CD14-positive monocyte (primary cell): ENCODE measurements around the gene SLC9C1. TPM values are rescaled to one million over a fixed set of nuclear protein-coding genes. Genes with fewer than 3 reads are reported as not detected.

Experiments used
- DNase-seq, 3 donors: peaks; one replicate each; pipeline ENCODE4 v3.0.0-alpha.2; 2011 to 2022
- H2AFZ ChIP-seq: 2 replicates; pipeline ENCODE4 v1.6.0; 2012; ENCODE audit warnings: mild to moderate bottlenecking, low read depth, low read length, inconsistent platforms; ENCODE audit not compliant: insufficient read depth, poor library complexity, severe bottlenecking
- H3K27ac ChIP-seq, 2 donors: 1 replicate in 1 of 2; 2 replicates in 1 of 2; pipeline ENCODE4 v1.5.1; 2012 to 2013; ENCODE audit warnings: low read length in 2 of 2, control low read depth in 1 of 2, inconsistent platforms in 1 of 2, low read depth in 1 of 2, mild to moderate bottlenecking in 1 of 2
- H3K27me3 ChIP-seq, 2 donors: one replicate each; pipeline versions ENCODE4 v1.6.0 to v1.6.1; 2011 to 2013; ENCODE audit warnings: low read length in 2 of 2; ENCODE audit not compliant: control insufficient read depth in 2 of 2, insufficient read depth in 2 of 2
- H3K36me3 ChIP-seq, 2 donors: replicated peaks in 1 of 2; 1 replicate in 1 of 2; 2 replicates in 1 of 2; pipeline versions ENCODE4 v1.5.1 to v1.6.1; 2012 to 2013; ENCODE audit warnings: low read length in 2 of 2, control low read depth in 1 of 2, inconsistent platforms in 1 of 2, mild to moderate bottlenecking in 1 of 2; ENCODE audit not compliant: insufficient read depth in 2 of 2, control insufficient read depth in 1 of 2
- H3K4me1 ChIP-seq, 2 donors: 1 replicate in 1 of 2; 2 replicates in 1 of 2; pipeline versions ENCODE4 v1.5.1 to v1.6.1; 2012 to 2013; ENCODE audit warnings: low read length in 2 of 2, control low read depth in 1 of 2, inconsistent platforms in 1 of 2, mild to moderate bottlenecking in 1 of 2, moderate library complexity in 1 of 2; ENCODE audit not compliant: insufficient read depth in 2 of 2, control insufficient read depth in 1 of 2
- H3K4me2 ChIP-seq: replicated peaks from 2 replicates; pipeline ENCODE3; 2012; ENCODE audit warnings: low read length, moderate library complexity, mild to moderate bottlenecking; ENCODE audit not compliant: poor library complexity, severe bottlenecking; ENCODE audit errors: extremely low read depth
- H3K4me3 ChIP-seq, 3 experiments: fragments of 200-600 bp in 1 of 3; sonication (generic) in 1 of 3; replicated peaks in 1 of 3; 1 replicate in 2 of 3; 2 replicates in 1 of 3; pipeline ENCODE4 v1.5.1; 2011 to 2013; ENCODE audit warnings: low read length in 3 of 3, mild to moderate bottlenecking in 3 of 3, control low read depth in 2 of 3, low read depth in 2 of 3, inconsistent platforms in 1 of 3, moderate library complexity in 1 of 3
- H3K79me2 ChIP-seq: 2 replicates; pipeline ENCODE4 v1.6.0; 2012; ENCODE audit warnings: mild to moderate bottlenecking, control low read depth, inconsistent platforms, low read length, moderate library complexity; ENCODE audit not compliant: insufficient read depth
- H3K9ac ChIP-seq: 2 replicates; pipeline ENCODE4 v1.6.0; 2017; ENCODE audit warnings: low read length, mild to moderate bottlenecking; ENCODE audit not compliant: insufficient read depth, poor library complexity, severe bottlenecking
- H3K9me3 ChIP-seq, 2 donors: replicated peaks in 1 of 2; 1 replicate in 1 of 2; 2 replicates in 1 of 2; pipeline versions ENCODE4 v1.5.1 to v1.6.1; 2012 to 2013; ENCODE audit warnings: low read length in 2 of 2, control low read depth in 1 of 2; ENCODE audit not compliant: control insufficient read depth in 1 of 2, insufficient read depth in 1 of 2
- H4K20me1 ChIP-seq: 2 replicates; pipeline ENCODE4 v1.6.0; 2012; ENCODE audit warnings: mild to moderate bottlenecking, low read length, control low read depth, moderate library complexity; ENCODE audit not compliant: insufficient read depth
- H3K27ac Mint-ChIP-seq, 7 donors: one replicate each; pipeline ENCODE4 v1.8.0; 2020; ENCODE audit warnings: mild to moderate bottlenecking in 7 of 7, mixed read lengths in 7 of 7, moderate library complexity in 6 of 7, inconsistent platforms in 2 of 7
- H3K27me3 Mint-ChIP-seq, 3 donors: one replicate each; pipeline ENCODE4 v1.8.0; 2021 to 2022; ENCODE audit warnings: low read depth in 3 of 3, mild to moderate bottlenecking in 3 of 3, mixed read lengths in 3 of 3, moderate library complexity in 3 of 3, inconsistent platforms in 1 of 3
- H3K36me3 Mint-ChIP-seq, 2 donors: one replicate each; pipeline ENCODE4 v1.8.0; 2020; ENCODE audit warnings: mixed read lengths in 2 of 2, inconsistent platforms in 1 of 2, mild to moderate bottlenecking in 1 of 2
- H3K4me1 Mint-ChIP-seq: one replicate; pipeline ENCODE4 v1.8.0; 2020; ENCODE audit warnings: mild to moderate bottlenecking, mixed read lengths
- H3K4me3 Mint-ChIP-seq, 2 donors: one replicate each; pipeline ENCODE4 v1.8.0; 2020; ENCODE audit warnings: mild to moderate bottlenecking in 2 of 2, mixed read lengths in 2 of 2, moderate library complexity in 1 of 2
- H3K9me3 Mint-ChIP-seq, 7 donors: one replicate each; pipeline ENCODE4 v1.8.0; 2020 to 2022; ENCODE audit warnings: mixed read lengths in 7 of 7, mild to moderate bottlenecking in 6 of 7, moderate library complexity in 6 of 7, inconsistent platforms in 2 of 7
- WGBS: methylation state at CpG from one replicate; pipeline ENCODE4 v1.1.5; 2013; ENCODE audit warnings: missing lambda C conversion rate; ENCODE audit not compliant: insufficient coverage; 5-methylcytosine and 5-hydroxymethylcytosine counted together
- intact Hi-C, 2 donors: fragments of 100-400 bp; cut with micrococcal nuclease; formaldehyde crosslinking; loops; one replicate each; pipeline versions ENCODE4 v1.15.0 to v1.15.1; 2023
- polyA plus RNA-seq, 3 donors: library from polyadenylated mRNA; depleted of rRNA in 1 of 3; unstranded in 2 of 3; stranded (reverse) in 1 of 3; fragments of 300-500 nt in 2 of 3; fragments of >200 nt in 1 of 3; fragmentation: Illumina TruSeq in 2 of 3; gene quantifications; 1 replicate in 2 of 3; 2 replicates in 1 of 3; pipeline ENCODE4 v1.2.3, GENCODE V29; 2012 to 2021
- TF ChIP-seq, protein P1 (sequence below): fragments of 200-600 bp; IDR thresholded peaks from one replicate; pipeline ENCODE4 v1.8.0; 2022; ENCODE audit warnings: antibody characterized with exemption, mild to moderate bottlenecking

Gene SLC9C1
- polyA plus RNA-seq, 3 donors, result not detected

GRCh38 chr3:112321867-112322652, 28.0 kb upstream of the SLC9C1 start:
- TF ChIP-seq, protein P1, sequence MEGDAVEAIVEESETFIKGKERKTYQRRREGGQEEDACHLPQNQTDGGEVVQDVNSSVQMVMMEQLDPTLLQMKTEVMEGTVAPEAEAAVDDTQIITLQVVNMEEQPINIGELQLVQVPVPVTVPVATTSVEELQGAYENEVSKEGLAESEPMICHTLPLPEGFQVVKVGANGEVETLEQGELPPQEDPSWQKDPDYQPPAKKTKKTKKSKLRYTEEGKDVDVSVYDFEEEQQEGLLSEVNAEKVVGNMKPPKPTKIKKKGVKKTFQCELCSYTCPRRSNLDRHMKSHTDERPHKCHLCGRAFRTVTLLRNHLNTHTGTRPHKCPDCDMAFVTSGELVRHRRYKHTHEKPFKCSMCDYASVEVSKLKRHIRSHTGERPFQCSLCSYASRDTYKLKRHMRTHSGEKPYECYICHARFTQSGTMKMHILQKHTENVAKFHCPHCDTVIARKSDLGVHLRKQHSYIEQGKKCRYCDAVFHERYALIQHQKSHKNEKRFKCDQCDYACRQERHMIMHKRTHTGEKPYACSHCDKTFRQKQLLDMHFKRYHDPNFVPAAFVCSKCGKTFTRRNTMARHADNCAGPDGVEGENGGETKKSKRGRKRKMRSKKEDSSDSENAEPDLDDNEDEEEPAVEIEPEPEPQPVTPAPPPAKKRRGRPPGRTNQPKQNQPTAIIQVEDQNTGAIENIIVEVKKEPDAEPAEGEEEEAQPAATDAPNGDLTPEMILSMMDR, result no peak

GRCh38 chr3:112320691-112321090, 26.7 kb upstream of the SLC9C1 start:
- H3K9me3 Mint-ChIP-seq, result peaks cover 0 to 8% (median 4%) of the 10 kb centered on the region in 7 donors
- H3K4me1 ChIP-seq, result peaks cover 2 to 9% of the 10 kb centered on the region in 2 donors
- no peaks in the 10 kb centered on the region for H3K27me3 ChIP-seq
- H2AFZ ChIP-seq, result no peak overlapping the region
- H3K79me2 ChIP-seq, result no peaks in the 10 kb centered on the region
- H3K9me3 ChIP-seq, result peaks cover 0 to 4% of the 10 kb centered on the region in 2 donors
- no peaks in the 10 kb centered on the region for H3K27me3 Mint-ChIP-seq
- H3K4me1 Mint-ChIP-seq, result peaks cover 12% of the 10 kb centered on the region
- no peaks in the 10 kb centered on the region for H4K20me1 ChIP-seq
- peak overlapping the region in 1 of 7 donors; percentile 32 for H3K27ac Mint-ChIP-seq
- H3K36me3 ChIP-seq, result no peaks in the 10 kb centered on the region
- H3K4me2 ChIP-seq, result no peak overlapping the region
- H3K27ac ChIP-seq, result no peak overlapping the region
- no peak overlapping the region for H3K4me3 ChIP-seq
- DNase-seq, result peak in 2 of 3 donors; percentile 18 to 34
- TF ChIP-seq, protein P1, result no peak
- no peak overlapping the region for H3K4me3 Mint-ChIP-seq
- no peak overlapping the region for H3K9ac ChIP-seq
- H3K36me3 Mint-ChIP-seq, result no peaks in the 10 kb centered on the region
- 0% methylated on average over 1 of the region's 1 CpG for WGBS
- intact Hi-C loops, result no loop called here

More at GRCh38 chr3:112321867-112322652, 28.0 kb upstream of the SLC9C1 start:
- peaks cover 0 to 4% of the 10 kb centered on the region in 2 donors for H3K9me3 ChIP-seq
- Mint-ChIP-seq H3K27me3 (no peaks in the 10 kb centered on the region), H3K27ac (no peak overlapping the region), H3K4me3 (no peak overlapping the region), H3K9me3 (peaks cover 0 to 5% (median 2%) of the 10 kb centered on the region in 7 donors), H3K36me3 (no peaks in the 10 kb centered on the region), H3K4me1 (peaks cover 12% of the 10 kb centered on the region)
- no peaks in the 10 kb centered on the region for H3K79me2 ChIP-seq
- H4K20me1 ChIP-seq, result no peaks in the 10 kb centered on the region
- no peaks in the 10 kb centered on the region for H3K27me3 ChIP-seq
- no peak overlapping the region for H3K27ac ChIP-seq
- intact Hi-C loops, result no loop called here
- no peak overlapping the region for H3K4me2 ChIP-seq
- 100% methylated on average over 1 of the region's 5 CpGs for WGBS
- H3K4me3 ChIP-seq, result no peak overlapping the region
- no peak overlapping the region for H3K9ac ChIP-seq
- H3K4me1 ChIP-seq, result peaks cover 2 to 9% of the 10 kb centered on the region in 2 donors
- no peak overlapping the region for H2AFZ ChIP-seq
- no peaks in the 10 kb centered on the region for H3K36me3 ChIP-seq
- DNase-seq, result no peak
